ENCODE results near the gene SHLD2.
"Not testable (repeated sequence)": the region's sequence is repeated elsewhere in the genome, so short reads cannot be mapped to it uniquely, and the experiment has no call there.

SHLD2 gene

GRCh38 chr10:87222789-87223188 lies 127.8 kb downstream of the SHLD2 start:
- not testable (repeated sequence) for DNase-seq

GRCh38 chr10:87225148-87225547 lies 130.1 kb downstream of the SHLD2 start, which contains the start of gene NUTM2A:
Gene NUTM2A (plus strand): TSS chr10:87225448. CDS start chr10:87225831, 383 bp downstream.
- not testable (repeated sequence) for DNase-seq

- DNase-seq = not testable (repeated sequence)
These were observed 133.2 kb downstream of the SHLD2 start for GRCh38 chr10:87228247-87228646.

GRCh38 chr10:87229211-87229610 lies 134.2 kb downstream of the SHLD2 start:
- DNase-seq = not testable (repeated sequence)

- not testable (repeated sequence) for DNase-seq
These were observed 139.8 kb downstream of the SHLD2 start for GRCh38 chr10:87234854-87235253.

- DNase-seq = not testable (repeated sequence)
These were observed 142.2 kb downstream of the SHLD2 start for GRCh38 chr10:87237244-87237643.

GRCh38 chr10:87239346-87239808 lies 144.4 kb downstream of the SHLD2 start:
- DNase-seq = not testable (repeated sequence)

All from stimulated activated naive CD4-positive, alpha-beta T cell treated with Interleukin-2 at 50 U/mL for 16 hours (primary cell).